SK-N-SH treated with all-trans-retinoic acid at 6 μM for 48 hours (cell line): ENCODE results near the gene MUSK.

Source experiments
- ATAC-seq: fragments of 200-7000 bp; cut with Tn5 transposase; 3 replicates; pipeline ENCODE4 v1.9.1; 2020; ENCODE audit warnings: mild to moderate bottlenecking, moderate library complexity
- ARNTL ChIP-seq: fragments of 450-650 bp; formaldehyde crosslinking; IDR thresholded peaks from 2 replicates; pipeline ENCODE4 v1.5.0; 2020; ENCODE audit warnings: low read depth, mild to moderate bottlenecking, moderate library complexity, borderline replicate concordance
- BACH2 ChIP-seq: fragments of 250-450 bp; sonication (Bioruptor Pico); IDR thresholded peaks from 2 replicates; pipeline ENCODE4 v1.9.0; 2021; ENCODE audit warnings: mild to moderate bottlenecking, borderline replicate concordance
- CSDC2 ChIP-seq: fragments of 250-450 bp; sonication (Bioruptor Pico); IDR thresholded peaks from 2 replicates; pipeline ENCODE4 v1.5.0; 2020; ENCODE audit warnings: mild to moderate bottlenecking, moderate library complexity
- ESRRG ChIP-seq: fragments of 250-450 bp; sonication (Bioruptor Pico); IDR thresholded peaks from 2 replicates; pipeline ENCODE4 v1.6.1; 2021; ENCODE audit warnings: mild to moderate bottlenecking
- ISL1 ChIP-seq: fragments of 250-450 bp; sonication (Bioruptor Pico); IDR thresholded peaks from 2 replicates; pipeline ENCODE4 v2.1.2; 2022; ENCODE audit warnings: mild to moderate bottlenecking, moderate library complexity
- OSR1 ChIP-seq: fragments of 250-450 bp; sonication (Bioruptor Pico); IDR thresholded peaks from 2 replicates; pipeline ENCODE4 v1.8.0; 2022; ENCODE audit warnings: moderate library complexity, mild to moderate bottlenecking, inconsistent platforms
- PPARA ChIP-seq: fragments of 250-450 bp; sonication (Bioruptor Pico); IDR thresholded peaks from 2 replicates; pipeline ENCODE4 v1.5.0; 2020; ENCODE audit warnings: mild to moderate bottlenecking, borderline replicate concordance
- RARB ChIP-seq: fragments of 250-450 bp; sonication (Bioruptor Pico); IDR thresholded peaks from 2 replicates; pipeline ENCODE4 v1.8.0; 2021; ENCODE audit warnings: mild to moderate bottlenecking, moderate library complexity
- SNAI2 ChIP-seq: fragments of 250-450 bp; sonication (Bioruptor Pico); IDR thresholded peaks from 2 replicates; pipeline ENCODE4 v1.5.0; 2020; ENCODE audit warnings: mild to moderate bottlenecking, moderate library complexity
- TCF4 ChIP-seq: fragments of 250-450 bp; sonication (Bioruptor Pico); IDR thresholded peaks from 2 replicates; pipeline ENCODE4 v1.8.0; 2021; ENCODE audit warnings: mild to moderate bottlenecking, moderate library complexity, borderline replicate concordance
- TOX ChIP-seq: fragments of 250-450 bp; sonication (Bioruptor Pico); IDR thresholded peaks from 2 replicates; pipeline ENCODE4 v1.8.0; 2021; ENCODE audit warnings: mild to moderate bottlenecking, moderate library complexity, borderline replicate concordance
- ZC3H10 ChIP-seq: fragments of 250-450 bp; sonication (Bioruptor Pico); IDR thresholded peaks from 2 replicates; pipeline ENCODE4 v1.5.1; 2021; ENCODE audit warnings: mild to moderate bottlenecking, moderate library complexity
- ZFP30 ChIP-seq: fragments of 450-650 bp; formaldehyde crosslinking; IDR thresholded peaks from 2 replicates; pipeline ENCODE4 v1.5.0; 2022; ENCODE audit warnings: mild to moderate bottlenecking, moderate library complexity
- ZNF565 ChIP-seq: fragments of 450-650 bp; formaldehyde crosslinking; conservative IDR thresholded peaks from 2 replicates; pipeline ENCODE4 v1.5.0; 2020; ENCODE audit warnings: low read depth, mild to moderate bottlenecking, moderate library complexity
- ZNF70 ChIP-seq: fragments of 450-650 bp; formaldehyde crosslinking; IDR thresholded peaks from 2 replicates; pipeline ENCODE4 v1.5.0; 2020; ENCODE audit warnings: mild to moderate bottlenecking, moderate library complexity
- ZNF8 ChIP-seq: fragments of 450-650 bp; formaldehyde crosslinking; IDR thresholded peaks from 2 replicates; pipeline ENCODE4 v1.5.0; 2020; ENCODE audit warnings: mild to moderate bottlenecking, moderate library complexity
- TF ChIP-seq, protein P1 (sequence below): fragments of 250-450 bp; sonication (Bioruptor Pico); IDR thresholded peaks from 2 replicates; pipeline ENCODE4 v1.5.1; 2021; ENCODE audit warnings: mild to moderate bottlenecking, moderate library complexity
- TF ChIP-seq, protein P2 (sequence below): fragments of 250-450 bp; sonication (Bioruptor Pico); IDR thresholded peaks from 2 replicates; pipeline ENCODE4 v1.5.0; 2020; ENCODE audit warnings: mild to moderate bottlenecking, moderate library complexity
- TF ChIP-seq, protein P3 (sequence below): fragments of 250-450 bp; sonication (Bioruptor Pico); IDR thresholded peaks from 2 replicates; pipeline ENCODE4 v1.8.0; 2020; ENCODE audit warnings: mild to moderate bottlenecking, moderate library complexity, borderline replicate concordance
- TF ChIP-seq, protein P4 (sequence below): fragments of 250-450 bp; sonication (Bioruptor Pico); IDR thresholded peaks from 2 replicates; pipeline ENCODE4 v1.8.0; 2021; ENCODE audit warnings: low read depth, mild to moderate bottlenecking, moderate library complexity, borderline replicate concordance
- TF ChIP-seq, protein P5 (sequence below): fragments of 250-450 bp; sonication (Bioruptor Pico); IDR thresholded peaks from 2 replicates; pipeline ENCODE4 v1.5.1; 2020; ENCODE audit warnings: low read depth, mild to moderate bottlenecking, moderate library complexity

MUSK gene

DNA sequence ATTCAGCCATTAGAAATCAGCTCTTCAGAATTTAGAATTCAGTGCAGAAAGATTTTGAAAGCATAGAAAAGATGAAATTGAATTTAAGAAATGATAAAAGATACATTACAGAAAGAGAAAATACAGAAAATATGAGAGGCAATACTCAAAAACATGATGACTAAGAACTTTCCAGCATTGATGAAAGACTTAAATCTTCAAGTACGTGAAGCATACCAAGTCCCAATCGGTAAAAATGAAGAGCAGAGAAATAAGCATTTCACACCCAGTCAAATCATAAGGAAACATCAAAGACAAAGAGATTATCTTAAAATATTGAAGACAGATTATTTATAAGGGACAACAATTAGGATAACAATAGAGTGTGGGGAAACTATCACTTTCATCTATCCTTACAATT lies 35.1 kb downstream of the MUSK start:
- TF ChIP-seq ESRRG: no peak
- TF ChIP-seq SNAI2 (CRISPR knock-in tag): no peak
- TF ChIP-seq PPARA (CRISPR knock-in tag): no peak
- TF ChIP-seq, protein P1, sequence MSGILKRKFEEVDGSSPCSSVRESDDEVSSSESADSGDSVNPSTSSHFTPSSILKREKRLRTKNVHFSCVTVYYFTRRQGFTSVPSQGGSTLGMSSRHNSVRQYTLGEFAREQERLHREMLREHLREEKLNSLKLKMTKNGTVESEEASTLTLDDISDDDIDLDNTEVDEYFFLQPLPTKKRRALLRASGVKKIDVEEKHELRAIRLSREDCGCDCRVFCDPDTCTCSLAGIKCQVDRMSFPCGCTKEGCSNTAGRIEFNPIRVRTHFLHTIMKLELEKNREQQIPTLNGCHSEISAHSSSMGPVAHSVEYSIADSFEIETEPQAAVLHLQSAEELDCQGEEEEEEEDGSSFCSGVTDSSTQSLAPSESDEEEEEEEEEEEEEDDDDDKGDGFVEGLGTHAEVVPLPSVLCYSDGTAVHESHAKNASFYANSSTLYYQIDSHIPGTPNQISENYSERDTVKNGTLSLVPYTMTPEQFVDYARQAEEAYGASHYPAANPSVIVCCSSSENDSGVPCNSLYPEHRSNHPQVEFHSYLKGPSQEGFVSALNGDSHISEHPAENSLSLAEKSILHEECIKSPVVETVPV (CRISPR knock-in tag): no peak
- no peak for TF ChIP-seq ARNTL
- no peak for TF ChIP-seq TCF4 (CRISPR knock-in tag)
- TF ChIP-seq, all 23 proteins: peak for 0
- no peak for ATAC-seq

DNA sequence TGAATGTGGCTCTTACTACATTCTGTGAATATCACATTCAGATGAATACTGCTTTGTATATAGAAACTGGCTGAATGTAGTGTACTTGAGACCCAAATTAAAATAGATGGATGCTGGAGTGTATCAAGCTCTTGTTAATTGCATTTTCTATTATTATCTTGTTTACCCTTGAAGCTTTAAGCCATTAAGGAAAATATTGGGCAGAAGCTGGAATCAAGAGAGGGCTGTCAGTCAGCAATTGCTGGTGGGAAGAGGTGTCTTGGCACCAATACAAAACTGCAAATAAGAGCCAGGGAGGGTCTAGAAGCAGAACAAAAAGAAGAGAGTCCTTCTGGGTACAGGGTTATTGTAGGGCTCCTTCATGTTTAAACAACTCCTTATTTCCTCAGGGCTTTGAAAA lies 38.8 kb downstream of the MUSK start:
- no peak for ATAC-seq
- TF ChIP-seq ISL1 (CRISPR knock-in tag) (peak; percentile 27), ZNF70 (no peak), TCF4 (CRISPR knock-in tag) (peak; percentile 46; the same call in 1 of the 2 replicates), PPARA (CRISPR knock-in tag) (no peak), ZNF565 (no peak)
- TF ChIP-seq, protein P2, sequence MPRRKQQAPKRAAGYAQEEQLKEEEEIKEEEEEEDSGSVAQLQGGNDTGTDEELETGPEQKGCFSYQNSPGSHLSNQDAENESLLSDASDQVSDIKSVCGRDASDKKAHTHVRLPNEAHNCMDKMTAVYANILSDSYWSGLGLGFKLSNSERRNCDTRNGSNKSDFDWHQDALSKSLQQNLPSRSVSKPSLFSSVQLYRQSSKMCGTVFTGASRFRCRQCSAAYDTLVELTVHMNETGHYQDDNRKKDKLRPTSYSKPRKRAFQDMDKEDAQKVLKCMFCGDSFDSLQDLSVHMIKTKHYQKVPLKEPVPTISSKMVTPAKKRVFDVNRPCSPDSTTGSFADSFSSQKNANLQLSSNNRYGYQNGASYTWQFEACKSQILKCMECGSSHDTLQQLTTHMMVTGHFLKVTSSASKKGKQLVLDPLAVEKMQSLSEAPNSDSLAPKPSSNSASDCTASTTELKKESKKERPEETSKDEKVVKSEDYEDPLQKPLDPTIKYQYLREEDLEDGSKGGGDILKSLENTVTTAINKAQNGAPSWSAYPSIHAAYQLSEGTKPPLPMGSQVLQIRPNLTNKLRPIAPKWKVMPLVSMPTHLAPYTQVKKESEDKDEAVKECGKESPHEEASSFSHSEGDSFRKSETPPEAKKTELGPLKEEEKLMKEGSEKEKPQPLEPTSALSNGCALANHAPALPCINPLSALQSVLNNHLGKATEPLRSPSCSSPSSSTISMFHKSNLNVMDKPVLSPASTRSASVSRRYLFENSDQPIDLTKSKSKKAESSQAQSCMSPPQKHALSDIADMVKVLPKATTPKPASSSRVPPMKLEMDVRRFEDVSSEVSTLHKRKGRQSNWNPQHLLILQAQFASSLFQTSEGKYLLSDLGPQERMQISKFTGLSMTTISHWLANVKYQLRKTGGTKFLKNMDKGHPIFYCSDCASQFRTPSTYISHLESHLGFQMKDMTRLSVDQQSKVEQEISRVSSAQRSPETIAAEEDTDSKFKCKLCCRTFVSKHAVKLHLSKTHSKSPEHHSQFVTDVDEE: peak; percentile 17; the same call in 1 of the 2 replicates

DNA sequence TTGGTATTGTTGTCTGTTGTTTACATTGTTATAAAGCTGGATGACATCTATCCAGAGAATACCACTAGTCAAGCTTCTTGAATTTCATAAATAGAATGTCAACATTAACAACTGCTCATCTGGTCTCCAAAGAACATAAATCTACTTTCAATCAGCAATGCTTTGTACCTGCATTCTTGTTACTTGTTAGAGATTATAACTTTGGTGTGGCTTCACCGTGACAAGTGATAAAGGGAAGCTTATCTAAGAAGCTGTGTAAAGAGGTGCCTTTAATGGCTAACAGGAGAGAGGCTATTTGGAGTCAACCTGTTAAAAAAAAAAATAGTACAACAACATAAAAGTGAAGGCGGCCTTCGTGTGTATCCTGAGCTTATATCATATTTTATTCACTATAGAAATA lies 41.8 kb downstream of the MUSK start:
- TF ChIP-seq ZNF70 (no peak), RARB (CRISPR knock-in tag) (no peak), CSDC2 (CRISPR knock-in tag) (no peak), OSR1 (CRISPR knock-in tag) (no peak), ZNF565 (no peak), PPARA (CRISPR knock-in tag) (no peak), SNAI2 (CRISPR knock-in tag) (no peak), TCF4 (CRISPR knock-in tag) (no peak)
- TF ChIP-seq, protein P3, sequence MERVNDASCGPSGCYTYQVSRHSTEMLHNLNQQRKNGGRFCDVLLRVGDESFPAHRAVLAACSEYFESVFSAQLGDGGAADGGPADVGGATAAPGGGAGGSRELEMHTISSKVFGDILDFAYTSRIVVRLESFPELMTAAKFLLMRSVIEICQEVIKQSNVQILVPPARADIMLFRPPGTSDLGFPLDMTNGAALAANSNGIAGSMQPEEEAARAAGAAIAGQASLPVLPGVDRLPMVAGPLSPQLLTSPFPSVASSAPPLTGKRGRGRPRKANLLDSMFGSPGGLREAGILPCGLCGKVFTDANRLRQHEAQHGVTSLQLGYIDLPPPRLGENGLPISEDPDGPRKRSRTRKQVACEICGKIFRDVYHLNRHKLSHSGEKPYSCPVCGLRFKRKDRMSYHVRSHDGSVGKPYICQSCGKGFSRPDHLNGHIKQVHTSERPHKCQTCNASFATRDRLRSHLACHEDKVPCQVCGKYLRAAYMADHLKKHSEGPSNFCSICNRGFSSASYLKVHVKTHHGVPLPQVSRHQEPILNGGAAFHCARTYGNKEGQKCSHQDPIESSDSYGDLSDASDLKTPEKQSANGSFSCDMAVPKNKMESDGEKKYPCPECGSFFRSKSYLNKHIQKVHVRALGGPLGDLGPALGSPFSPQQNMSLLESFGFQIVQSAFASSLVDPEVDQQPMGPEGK (CRISPR knock-in tag): no peak
- no peak for ATAC-seq

DNA sequence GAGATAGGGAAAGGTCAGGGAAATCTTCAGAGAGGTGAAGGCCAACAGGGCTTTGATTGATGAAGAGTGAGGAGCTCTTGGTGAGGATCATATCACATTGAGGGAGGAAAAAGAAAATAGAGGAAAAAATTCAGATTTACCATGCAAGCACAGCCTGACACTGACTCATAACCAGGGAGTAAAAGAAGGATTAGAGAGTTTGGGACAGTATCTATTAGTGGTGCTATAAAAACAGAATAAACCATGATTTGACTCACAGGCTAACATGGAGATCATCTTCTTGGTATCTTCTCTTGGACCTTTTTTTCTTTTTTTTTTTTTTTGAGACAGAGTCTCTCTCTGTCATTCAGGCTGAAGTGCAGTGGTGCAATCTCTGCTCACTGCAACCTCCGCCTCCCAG lies 44.4 kb downstream of the MUSK start:
- no peak for ATAC-seq
- TF ChIP-seq, protein P2: no peak
- TF ChIP-seq ZNF70 (no peak), OSR1 (CRISPR knock-in tag) (no peak), ZNF8 (no peak), BACH2 (CRISPR knock-in tag) (no peak), ESRRG (no peak), ZNF565 (no peak), ISL1 (CRISPR knock-in tag) (no peak), ZC3H10 (no peak), ZFP30 (CRISPR knock-in tag) (no peak), TOX (CRISPR knock-in tag) (no peak), RARB (CRISPR knock-in tag) (no peak)
- TF ChIP-seq, protein P4, sequence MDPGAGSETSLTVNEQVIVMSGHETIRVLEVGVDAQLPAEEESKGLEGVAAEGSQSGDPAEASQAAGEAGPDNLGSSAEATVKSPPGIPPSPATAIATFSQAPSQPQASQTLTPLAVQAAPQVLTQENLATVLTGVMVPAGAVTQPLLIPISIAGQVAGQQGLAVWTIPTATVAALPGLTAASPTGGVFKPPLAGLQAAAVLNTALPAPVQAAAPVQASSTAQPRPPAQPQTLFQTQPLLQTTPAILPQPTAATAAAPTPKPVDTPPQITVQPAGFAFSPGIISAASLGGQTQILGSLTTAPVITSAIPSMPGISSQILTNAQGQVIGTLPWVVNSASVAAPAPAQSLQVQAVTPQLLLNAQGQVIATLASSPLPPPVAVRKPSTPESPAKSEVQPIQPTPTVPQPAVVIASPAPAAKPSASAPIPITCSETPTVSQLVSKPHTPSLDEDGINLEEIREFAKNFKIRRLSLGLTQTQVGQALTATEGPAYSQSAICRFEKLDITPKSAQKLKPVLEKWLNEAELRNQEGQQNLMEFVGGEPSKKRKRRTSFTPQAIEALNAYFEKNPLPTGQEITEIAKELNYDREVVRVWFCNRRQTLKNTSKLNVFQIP (CRISPR knock-in tag): no peak
- TF ChIP-seq, protein P5, sequence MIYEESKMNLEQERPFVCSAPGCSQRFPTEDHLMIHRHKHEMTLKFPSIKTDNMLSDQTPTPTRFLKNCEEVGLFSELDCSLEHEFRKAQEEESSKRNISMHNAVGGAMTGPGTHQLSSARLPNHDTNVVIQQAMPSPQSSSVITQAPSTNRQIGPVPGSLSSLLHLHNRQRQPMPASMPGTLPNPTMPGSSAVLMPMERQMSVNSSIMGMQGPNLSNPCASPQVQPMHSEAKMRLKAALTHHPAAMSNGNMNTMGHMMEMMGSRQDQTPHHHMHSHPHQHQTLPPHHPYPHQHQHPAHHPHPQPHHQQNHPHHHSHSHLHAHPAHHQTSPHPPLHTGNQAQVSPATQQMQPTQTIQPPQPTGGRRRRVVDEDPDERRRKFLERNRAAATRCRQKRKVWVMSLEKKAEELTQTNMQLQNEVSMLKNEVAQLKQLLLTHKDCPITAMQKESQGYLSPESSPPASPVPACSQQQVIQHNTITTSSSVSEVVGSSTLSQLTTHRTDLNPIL (CRISPR knock-in tag): no peak
- TF ChIP-seq, protein P3 (CRISPR knock-in tag): no peak
